Keratinocyte (primary cell): ENCODE results near the gene TSPAN17. TPM values are rescaled to one million over a fixed set of nuclear protein-coding genes. Genes with fewer than 3 reads are reported as not detected.

Experiments used
- DNase-seq: peaks from one replicate; pipeline ENCODE4 v3.0.0-alpha.2; 2011; ENCODE audit warnings: low read depth, missing footprints, low spot score
- FAIRE-seq: peaks from 2 replicates; lab custom pipeline; 2011; peaks lifted over from hg19 to GRCh38; lab: Jason Lieb, UNC
- H2AFZ ChIP-seq: 2 replicates; pipeline ENCODE4 v1.6.0; 2012; ENCODE audit warnings: low read length, control low read depth, inconsistent platforms; ENCODE audit not compliant: control insufficient read depth
- H3K27ac ChIP-seq: 2 replicates; pipeline ENCODE4 v1.5.1; 2011; ENCODE audit warnings: low read length; ENCODE audit not compliant: control insufficient read depth, insufficient read depth
- H3K27me3 ChIP-seq: 3 replicates; pipeline ENCODE4 v1.6.0; 2011; ENCODE audit warnings: low read length; ENCODE audit not compliant: control insufficient read depth, insufficient read depth; ENCODE audit errors: extremely low read depth
- H3K36me3 ChIP-seq, 2 experiments: 2 replicates in 1 of 2; 3 replicates in 1 of 2; pipeline ENCODE4 v1.5.1; 2011; ENCODE audit warnings: low read length in 2 of 2, mild to moderate bottlenecking in 1 of 2; ENCODE audit not compliant: control insufficient read depth in 2 of 2, insufficient read depth in 2 of 2; ENCODE audit errors: extremely low read depth in 1 of 2
- H3K4me1 ChIP-seq: 3 replicates; pipeline ENCODE4 v1.5.1; 2011; ENCODE audit warnings: low read length; ENCODE audit not compliant: control insufficient read depth, insufficient read depth; ENCODE audit errors: extremely low read depth
- H3K4me2 ChIP-seq: 3 replicates; pipeline ENCODE4 v1.6.0; 2011; ENCODE audit warnings: low read depth, low read length; ENCODE audit not compliant: control insufficient read depth, insufficient read depth; ENCODE audit errors: extremely low read depth
- H3K4me3 ChIP-seq, 3 experiments: fragments of 200-600 bp in 1 of 3; sonication (generic) in 1 of 3; 2 replicates in 2 of 3; 3 replicates in 1 of 3; pipeline ENCODE4 v1.5.1; 2011 to 2016; ENCODE audit warnings: low read length in 3 of 3, mild to moderate bottlenecking in 3 of 3, control low read depth in 2 of 3, inconsistent platforms in 1 of 3, low read depth in 1 of 3, mixed read lengths in 1 of 3, mixed run types in 1 of 3, moderate library complexity in 1 of 3; ENCODE audit not compliant: control insufficient read depth in 2 of 3, insufficient read depth in 2 of 3; ENCODE audit errors: extremely low read depth in 1 of 3
- H3K79me2 ChIP-seq: 2 replicates; pipeline ENCODE4 v1.6.0; 2012; ENCODE audit warnings: low read length; ENCODE audit not compliant: control insufficient read depth, insufficient read depth
- H3K9ac ChIP-seq: 3 replicates; pipeline ENCODE4 v1.6.0; 2011; ENCODE audit warnings: low read length; ENCODE audit not compliant: control insufficient read depth, insufficient read depth; ENCODE audit errors: extremely low read depth
- H3K9me1 ChIP-seq: 3 replicates; pipeline ENCODE4 v1.6.0; 2011; ENCODE audit warnings: low read length; ENCODE audit not compliant: control insufficient read depth, insufficient read depth; ENCODE audit errors: extremely low read depth
- H3K9me3 ChIP-seq: 2 replicates; pipeline ENCODE4 v1.5.1; 2012; ENCODE audit warnings: low read depth, low read length; ENCODE audit not compliant: control insufficient read depth
- H4K20me1 ChIP-seq: 3 replicates; pipeline ENCODE4 v1.6.0; 2011; ENCODE audit warnings: low read length; ENCODE audit not compliant: control insufficient read depth, insufficient read depth; ENCODE audit errors: extremely low read depth
- CTCF ChIP-seq, 3 experiments: IDR thresholded peaks in 1 of 3; conservative IDR thresholded peaks in 1 of 3; optimal IDR thresholded peaks in 1 of 3; 2 replicates in 2 of 3; 3 replicates in 1 of 3; pipeline versions ENCODE3 to v1.5.1; 2011; ENCODE audit warnings: low read length in 3 of 3, mild to moderate bottlenecking in 3 of 3, moderate library complexity in 2 of 3, control low read depth in 1 of 3, inconsistent platforms in 1 of 3; ENCODE audit not compliant: insufficient read depth in 2 of 3; ENCODE audit errors: extremely low read depth in 1 of 3
- EZH2 ChIP-seq: IDR thresholded peaks from one replicate; pipeline ENCODE4 v1.6.1; 2012; ENCODE audit warnings: inconsistent platforms, mild to moderate bottlenecking, low read length, moderate library complexity
- dilution Hi-C: fragments of 300-500 bp; cut with MboI; formaldehyde crosslinking; loops from one replicate; pipeline ENCODE4 v1.7.0; 2020; ENCODE audit warnings: low sequenced_read_pairs; ENCODE audit not compliant: extremely low pct_ligation_motif_present
- polyA plus RNA-seq, 5 experiments: library from polyadenylated mRNA; depleted of rRNA in 3 of 5; stranded (reverse) in 3 of 5; stranded (forward) in 1 of 5; unstranded in 1 of 5; fragments of >200 nt; gene quantifications; 1 replicate in 1 of 5; 2 replicates in 3 of 5; 3 replicates in 1 of 5; pipeline versions ENCODE4 v1.2.1 to v1.2.3, GENCODE V29; 2011 to 2012; ENCODE audit warnings: missing spikeins in 2 of 5, low read depth in 1 of 5, low replicate concordance in 1 of 5

Gene TSPAN17
- polyA plus RNA-seq, 1 donor (not counting 4 experiments of a cell fraction or from before 2014, with no cell fraction given) = 53.1 TPM

GRCh38 chr5:176676361-176676824, 29.1 kb downstream of the TSPAN17 start:
- dilution Hi-C loops = no loop called here
- Histone ChIP-seq H3K79me2 (no peaks in the 10 kb centered on the region), H3K4me2 (no peak overlapping the region), H3K9me1 (no peaks in the 10 kb centered on the region), H2AFZ (no peak overlapping the region), H3K27me3 (peaks cover 42% of the 10 kb centered on the region), H3K36me3 (no peaks in the 10 kb centered on the region), H3K27ac (no peak overlapping the region), H3K4me1 (no peaks in the 10 kb centered on the region), H4K20me1 (no peaks in the 10 kb centered on the region), H3K9ac (no peak overlapping the region), H3K4me3 (no peak overlapping the region), H3K9me3 (no peaks in the 10 kb centered on the region)
- no peak for DNase-seq
- no peak for FAIRE-seq
- TF ChIP-seq CTCF (optimal IDR thresholded peaks at IDR 0.05 in 1 of 3, IDR thresholded peaks at IDR 0.05 in 1 of 3, conservative IDR thresholded peaks at IDR 0.05 in 1 of 3; ENCODE audit: extremely low read depth in 1 of 3, insufficient read depth in 2 of 3, low read length in 3 of 3) = no peak
- TF ChIP-seq EZH2 = no peak

- no peaks in the 10 kb centered on the region for H3K9me1 ChIP-seq
- dilution Hi-C loops = no loop called here
- H3K4me3 ChIP-seq = no peak overlapping the region
- no peaks in the 10 kb centered on the region for H3K36me3 ChIP-seq
- no peak overlapping the region for H3K4me2 ChIP-seq
- H4K20me1 ChIP-seq = no peaks in the 10 kb centered on the region
- no peaks in the 10 kb centered on the region for H3K4me1 ChIP-seq
- TF ChIP-seq CTCF (optimal IDR thresholded peaks at IDR 0.05 in 1 of 3, IDR thresholded peaks at IDR 0.05 in 1 of 3, conservative IDR thresholded peaks at IDR 0.05 in 1 of 3; ENCODE audit: extremely low read depth in 1 of 3, insufficient read depth in 2 of 3, low read length in 3 of 3) (no peak), EZH2 (no peak)
- H3K9ac ChIP-seq = no peak overlapping the region
- H3K79me2 ChIP-seq = no peaks in the 10 kb centered on the region
- FAIRE-seq (no peak), DNase-seq (no peak)
- peaks cover 51% of the 10 kb centered on the region for H3K27me3 ChIP-seq
- no peaks in the 10 kb centered on the region for H3K9me3 ChIP-seq
- no peak overlapping the region for H3K27ac ChIP-seq
- no peak overlapping the region for H2AFZ ChIP-seq
These were observed 30.1 kb downstream of the TSPAN17 start for GRCh38 chr5:176677209-176677939.
